Karpas-422 (cell line): ENCODE results near the gene SARNP. TPM values are rescaled to one million over a fixed set of nuclear protein-coding genes. Genes with fewer than 3 reads are reported as not detected.

Experiments
- DNase-seq: peaks from one replicate; pipeline ENCODE4 v3.0.0-alpha.2; 2015
- H2AFZ ChIP-seq: fragments of 200-600 bp; sonication (generic); 2 replicates; pipeline ENCODE4 v1.6.1; 2014; ENCODE audit warnings: antibody characterized with exemption, low read length, mixed read lengths
- H3K27ac ChIP-seq: fragments of 200-600 bp; sonication (generic); 2 replicates; pipeline ENCODE4 v1.5.1; 2014; ENCODE audit warnings: mild to moderate bottlenecking, low read length, moderate library complexity
- H3K27me3 ChIP-seq: fragments of 200-600 bp; sonication (generic); 2 replicates; pipeline ENCODE4 v1.6.1; 2014; ENCODE audit warnings: low read length, mixed read lengths
- H3K36me3 ChIP-seq: fragments of 200-600 bp; sonication (generic); 2 replicates; pipeline ENCODE4 v1.6.1; 2014; ENCODE audit warnings: low read length, mixed read lengths; ENCODE audit not compliant: insufficient read depth
- H3K4me1 ChIP-seq: fragments of 200-600 bp; sonication (generic); 2 replicates; pipeline ENCODE4 v1.6.1; 2014; ENCODE audit warnings: mild to moderate bottlenecking, low read length, mixed read lengths
- H3K4me2 ChIP-seq: fragments of 200-600 bp; sonication (generic); 2 replicates; pipeline ENCODE4 v1.6.1; 2014; ENCODE audit warnings: low read length, low read depth, mild to moderate bottlenecking; ENCODE audit not compliant: poor library complexity, severe bottlenecking
- H3K4me3 ChIP-seq: fragments of 200-600 bp; sonication (generic); 2 replicates; pipeline ENCODE4 v1.5.1; 2014; ENCODE audit warnings: mild to moderate bottlenecking, antibody characterized with exemption, low read length, mixed read lengths
- H3K79me2 ChIP-seq: fragments of 200-600 bp; sonication (generic); 2 replicates; pipeline ENCODE4 v1.6.1; 2014; ENCODE audit warnings: mild to moderate bottlenecking, low read length, mixed read lengths
- H3K9ac ChIP-seq: fragments of 200-600 bp; sonication (generic); 2 replicates; pipeline ENCODE4 v1.6.0; 2014; ENCODE audit warnings: low read length
- H3K9me2 ChIP-seq: fragments of 200-600 bp; sonication (generic), shearing (Covaris generic); replicated peaks from 2 replicates; pipeline ENCODE4 v1.6.0; 2014; ENCODE audit warnings: mild to moderate bottlenecking, low read length, moderate library complexity; ENCODE audit not compliant: insufficient read depth
- H3K9me3 ChIP-seq: fragments of 300-700, 200-600 bp; sonication (generic); 2 replicates; pipeline ENCODE4 v1.6.1; 2014; ENCODE audit warnings: low read length, mixed read lengths
- H4K20me1 ChIP-seq: fragments of 200-600 bp; sonication (generic); 2 replicates; pipeline ENCODE4 v1.6.1; 2014; ENCODE audit warnings: mild to moderate bottlenecking, antibody characterized with exemption, low read length, low read depth; ENCODE audit not compliant: insufficient read depth
- total RNA-seq: library from RNA; depleted of rRNA; stranded (reverse); fragments of >200 nt; shearing (Covaris generic); gene quantifications from 2 replicates; pipeline ENCODE4 v1.2.3, GENCODE V29; 2014; ENCODE audit warnings: low replicate concordance

The SARNP gene
- total RNA-seq, 1 experiment from 2014 or later: 64.9 TPM

- Histone ChIP-seq H3K4me2 (peak overlapping the region; percentile 81), H3K9me2 (no peaks in the 10 kb centered on the region), H3K9ac (peak overlapping the region; percentile 65), H3K27me3 (no peaks in the 10 kb centered on the region), H3K36me3 (no peaks in the 10 kb centered on the region), H2AFZ (peak overlapping the region; percentile 54; the same call in 1 of the 2 replicates), H3K4me3 (peak overlapping the region; percentile 63; the same call in 1 of the 2 replicates), H3K9me3 (no peaks in the 10 kb centered on the region), H3K4me1 (peaks cover 56% of the 10 kb centered on the region), H3K27ac (no peak overlapping the region), H3K79me2 (peaks cover 9% of the 10 kb centered on the region), H4K20me1 (peaks cover 14% of the 10 kb centered on the region)
- no peak for DNase-seq
Observed at GRCh38 chr12:55741931-55742680, 75.4 kb downstream of the SARNP start.

GRCh38 chr12:55739025-55739378, 78.5 kb downstream of the SARNP start:
- no peak overlapping the region for H3K9ac ChIP-seq

GRCh38 chr12:55738123-55739024, 79.2 kb downstream of the SARNP start:
- peak overlapping the region; percentile 86 for H3K27ac ChIP-seq
- H3K79me2 ChIP-seq: no peaks in the 10 kb centered on the region
- peak overlapping the region; percentile 99 for H3K4me2 ChIP-seq
- peak overlapping the region; percentile 78 for H3K9ac ChIP-seq
- H3K4me3 ChIP-seq: peak overlapping the region; percentile 85
- peaks cover 23% of the 10 kb centered on the region for H3K4me1 ChIP-seq
- H3K9me3 ChIP-seq: no peaks in the 10 kb centered on the region
- peak; percentile 98 for DNase-seq
- H3K36me3 ChIP-seq: no peaks in the 10 kb centered on the region
- no peaks in the 10 kb centered on the region for H3K9me2 ChIP-seq
- no peaks in the 10 kb centered on the region for H4K20me1 ChIP-seq
- H2AFZ ChIP-seq: peak overlapping the region; percentile 97
- no peaks in the 10 kb centered on the region for H3K27me3 ChIP-seq

More at GRCh38 chr12:55739025-55739378, 78.5 kb downstream of the SARNP start:
- H4K20me1 ChIP-seq: peaks cover 1% of the 10 kb centered on the region
- H3K9me2 ChIP-seq: no peaks in the 10 kb centered on the region
- H3K4me1 ChIP-seq: peaks cover 28% of the 10 kb centered on the region
- no peak overlapping the region for H2AFZ ChIP-seq
- H3K27ac ChIP-seq: no peak overlapping the region
- H3K4me2 ChIP-seq: peak overlapping the region; percentile 99
- H3K4me3 ChIP-seq: peak overlapping the region; percentile 85
- DNase-seq: no peak
- H3K36me3 ChIP-seq: no peaks in the 10 kb centered on the region
- no peaks in the 10 kb centered on the region for H3K27me3 ChIP-seq
- H3K79me2 ChIP-seq: peaks cover 1% of the 10 kb centered on the region
- H3K9me3 ChIP-seq: no peaks in the 10 kb centered on the region

- Histone ChIP-seq H3K27ac (peak overlapping the region; percentile 86), H3K79me2 (no peaks in the 10 kb centered on the region), H3K4me1 (peaks cover 27% of the 10 kb centered on the region), H4K20me1 (no peaks in the 10 kb centered on the region), H3K27me3 (no peaks in the 10 kb centered on the region), H3K4me3 (peak overlapping the region; percentile 85), H3K9me2 (no peaks in the 10 kb centered on the region), H3K36me3 (no peaks in the 10 kb centered on the region), H3K9me3 (no peaks in the 10 kb centered on the region), H2AFZ (peak overlapping the region; percentile 97), H3K9ac (peak overlapping the region; percentile 78), H3K4me2 (peak overlapping the region; percentile 99)
- no peak for DNase-seq
Observed at GRCh38 chr12:55737581-55738122, 79.9 kb downstream of the SARNP start.

GRCh38 chr12:55736780-55737580, 80.5 kb downstream of the SARNP start:
- Histone ChIP-seq H3K36me3 (no peaks in the 10 kb centered on the region), H3K9me2 (no peaks in the 10 kb centered on the region), H3K79me2 (no peaks in the 10 kb centered on the region), H3K27me3 (no peaks in the 10 kb centered on the region), H2AFZ (no peak overlapping the region), H3K27ac (no peak overlapping the region), H4K20me1 (no peaks in the 10 kb centered on the region), H3K4me1 (peaks cover 31% of the 10 kb centered on the region), H3K9ac (peak overlapping the region; percentile 78), H3K4me2 (peak overlapping the region; percentile 99), H3K4me3 (peak overlapping the region; percentile 85; the same call in 1 of the 2 replicates), H3K9me3 (no peaks in the 10 kb centered on the region)
- peak; percentile 86 for DNase-seq

- no peaks in the 10 kb centered on the region for H3K79me2 ChIP-seq
- no peak overlapping the region for H3K9ac ChIP-seq
- H3K9me2 ChIP-seq: no peaks in the 10 kb centered on the region
- H3K4me2 ChIP-seq: no peak overlapping the region
- no peaks in the 10 kb centered on the region for H3K27me3 ChIP-seq
- no peak overlapping the region for H3K27ac ChIP-seq
- H3K9me3 ChIP-seq: no peaks in the 10 kb centered on the region
- H4K20me1 ChIP-seq: no peaks in the 10 kb centered on the region
- no peak for DNase-seq
- H3K36me3 ChIP-seq: no peaks in the 10 kb centered on the region
- H3K4me1 ChIP-seq: peaks cover 32% of the 10 kb centered on the region
- H2AFZ ChIP-seq: no peak overlapping the region
- H3K4me3 ChIP-seq: no peak overlapping the region
Observed at GRCh38 chr12:55736076-55736475, 81.4 kb downstream of the SARNP start.

GRCh38 chr12:55734595-55734994, 82.9 kb downstream of the SARNP start:
- no peak overlapping the region for H3K9ac ChIP-seq
- H3K27ac ChIP-seq: no peak overlapping the region

More at GRCh38 chr12:55734595-55734994, 82.9 kb downstream of the SARNP start:
- H3K79me2 ChIP-seq: no peaks in the 10 kb centered on the region
- H3K36me3 ChIP-seq: no peaks in the 10 kb centered on the region
- H2AFZ ChIP-seq: no peak overlapping the region
- no peaks in the 10 kb centered on the region for H3K9me3 ChIP-seq
- no peak for DNase-seq
- peaks cover 41% of the 10 kb centered on the region for H3K4me1 ChIP-seq
- H3K27me3 ChIP-seq: no peaks in the 10 kb centered on the region
- no peaks in the 10 kb centered on the region for H4K20me1 ChIP-seq
- H3K9me2 ChIP-seq: no peaks in the 10 kb centered on the region
- H3K4me3 ChIP-seq: no peak overlapping the region
- no peak overlapping the region for H3K4me2 ChIP-seq
